ENCODE results near the gene MCTP1. TPM values are rescaled to one million over a fixed set of nuclear protein-coding genes. Genes with fewer than 3 reads are reported as not detected.

Gene MCTP1
- total RNA-seq, 1 donor from 2014 or later, result 3.7 TPM

DNA sequence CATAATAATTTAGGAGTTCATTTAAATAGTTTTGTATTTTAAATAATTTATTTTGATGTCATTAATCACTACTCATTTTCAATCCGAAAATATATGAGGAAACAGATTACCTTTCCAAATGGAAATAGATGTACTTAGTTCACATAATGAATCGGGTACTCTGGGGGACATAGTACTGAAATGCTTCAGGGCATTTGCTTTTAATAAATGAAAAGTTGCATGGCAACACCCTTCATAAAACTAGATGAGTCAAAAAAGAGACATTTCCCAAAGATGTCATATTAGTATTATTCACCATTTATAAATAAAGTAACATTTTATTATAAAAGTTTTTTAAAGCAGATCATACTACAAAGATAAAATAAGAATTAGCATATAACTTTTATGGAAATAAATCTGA, 177.8 kb downstream of the MCTP1 start:
- no peak overlapping the region for H2AFZ ChIP-seq (replicated peaks)
- no peak overlapping the region for H3K27ac Mint-ChIP-seq
- H3K36me3 ChIP-seq, result no peaks in the 10 kb centered on the region
- no peak overlapping the region for H3K4me2 ChIP-seq
- no peaks in the 10 kb centered on the region for H4K20me1 ChIP-seq (ENCODE audit: low read depth)
- no peaks in the 10 kb centered on the region for H3K79me2 ChIP-seq (ENCODE audit: low read depth)
- H3K27me3 Mint-ChIP-seq (ENCODE audit: insufficient read depth, low read depth), result no peaks in the 10 kb centered on the region
- H3F3A ChIP-seq (ENCODE audit: low read depth), result no peaks in the 10 kb centered on the region
- H3K4me1 Mint-ChIP-seq, result no peaks in the 10 kb centered on the region
- H3K9me3 Mint-ChIP-seq, result no peaks in the 10 kb centered on the region
- no peak overlapping the region for H3K4me3 Mint-ChIP-seq
- H3K27me3 ChIP-seq, result no peaks in the 10 kb centered on the region
- no peaks in the 10 kb centered on the region for H3K9me3 ChIP-seq (ENCODE audit: low read depth)
- DNase-seq (ENCODE audit: low spot score), result no peak
- no peak overlapping the region for H3K9ac ChIP-seq
- H3K27ac ChIP-seq, result no peak overlapping the region
- no peak overlapping the region for H3K4me3 ChIP-seq
- no peaks in the 10 kb centered on the region for H3K4me1 ChIP-seq
- TF ChIP-seq EZH2phosphoT487 (IDR thresholded peaks at IDR 0.05), result no peak
- TF ChIP-seq, protein P1, sequence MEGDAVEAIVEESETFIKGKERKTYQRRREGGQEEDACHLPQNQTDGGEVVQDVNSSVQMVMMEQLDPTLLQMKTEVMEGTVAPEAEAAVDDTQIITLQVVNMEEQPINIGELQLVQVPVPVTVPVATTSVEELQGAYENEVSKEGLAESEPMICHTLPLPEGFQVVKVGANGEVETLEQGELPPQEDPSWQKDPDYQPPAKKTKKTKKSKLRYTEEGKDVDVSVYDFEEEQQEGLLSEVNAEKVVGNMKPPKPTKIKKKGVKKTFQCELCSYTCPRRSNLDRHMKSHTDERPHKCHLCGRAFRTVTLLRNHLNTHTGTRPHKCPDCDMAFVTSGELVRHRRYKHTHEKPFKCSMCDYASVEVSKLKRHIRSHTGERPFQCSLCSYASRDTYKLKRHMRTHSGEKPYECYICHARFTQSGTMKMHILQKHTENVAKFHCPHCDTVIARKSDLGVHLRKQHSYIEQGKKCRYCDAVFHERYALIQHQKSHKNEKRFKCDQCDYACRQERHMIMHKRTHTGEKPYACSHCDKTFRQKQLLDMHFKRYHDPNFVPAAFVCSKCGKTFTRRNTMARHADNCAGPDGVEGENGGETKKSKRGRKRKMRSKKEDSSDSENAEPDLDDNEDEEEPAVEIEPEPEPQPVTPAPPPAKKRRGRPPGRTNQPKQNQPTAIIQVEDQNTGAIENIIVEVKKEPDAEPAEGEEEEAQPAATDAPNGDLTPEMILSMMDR (IDR thresholded peaks at IDR 0.05), result no peak
- TF ChIP-seq EZH2 (IDR thresholded peaks at IDR 0.05), result no peak
- H3K36me3 Mint-ChIP-seq, result no peaks in the 10 kb centered on the region

DNA sequence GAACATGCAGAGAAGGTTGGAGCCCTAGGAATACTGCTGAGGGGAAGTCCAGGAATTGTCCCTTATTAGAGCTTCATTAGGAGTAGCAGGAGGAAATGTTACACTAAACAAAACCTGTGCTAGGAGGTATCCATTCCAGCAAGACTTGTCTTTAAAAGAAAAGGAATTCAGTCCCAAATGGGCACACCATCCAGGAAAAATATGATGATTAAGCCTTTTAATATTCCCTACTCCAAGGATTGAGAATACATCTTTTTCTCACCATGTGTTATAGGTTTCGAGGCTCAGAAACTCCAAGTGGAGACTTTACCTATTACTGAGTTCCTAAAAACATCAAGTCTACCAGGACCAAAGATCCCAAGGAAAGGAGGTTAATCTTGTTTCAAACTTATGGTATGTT, 179.3 kb downstream of the MCTP1 start:
- no peak for DNase-seq (ENCODE audit: low spot score)
- Histone ChIP-seq H3K79me2 (ENCODE audit: low read depth) (no peaks in the 10 kb centered on the region), H3K36me3 (no peaks in the 10 kb centered on the region), H3K9ac (no peak overlapping the region), H2AFZ (replicated peaks) (no peak overlapping the region), H3F3A (ENCODE audit: low read depth) (no peaks in the 10 kb centered on the region), H3K4me2 (no peak overlapping the region), H3K9me3 (ENCODE audit: low read depth) (no peaks in the 10 kb centered on the region), H3K4me1 (no peaks in the 10 kb centered on the region), H3K27me3 (no peaks in the 10 kb centered on the region), H3K4me3 (no peak overlapping the region), H3K27ac (no peak overlapping the region), H4K20me1 (ENCODE audit: low read depth) (no peaks in the 10 kb centered on the region)
- Mint-ChIP-seq H3K27ac (no peak overlapping the region), H3K36me3 (no peaks in the 10 kb centered on the region), H3K9me3 (no peaks in the 10 kb centered on the region), H3K4me1 (peaks cover 7% of the 10 kb centered on the region), H3K4me3 (no peak overlapping the region), H3K27me3 (ENCODE audit: insufficient read depth, low read depth) (no peaks in the 10 kb centered on the region)
- no peak for TF ChIP-seq EZH2phosphoT487 (IDR thresholded peaks at IDR 0.05)
- TF ChIP-seq EZH2 (IDR thresholded peaks at IDR 0.05), result no peak
- TF ChIP-seq, protein P1 (IDR thresholded peaks at IDR 0.05), result no peak

DNA sequence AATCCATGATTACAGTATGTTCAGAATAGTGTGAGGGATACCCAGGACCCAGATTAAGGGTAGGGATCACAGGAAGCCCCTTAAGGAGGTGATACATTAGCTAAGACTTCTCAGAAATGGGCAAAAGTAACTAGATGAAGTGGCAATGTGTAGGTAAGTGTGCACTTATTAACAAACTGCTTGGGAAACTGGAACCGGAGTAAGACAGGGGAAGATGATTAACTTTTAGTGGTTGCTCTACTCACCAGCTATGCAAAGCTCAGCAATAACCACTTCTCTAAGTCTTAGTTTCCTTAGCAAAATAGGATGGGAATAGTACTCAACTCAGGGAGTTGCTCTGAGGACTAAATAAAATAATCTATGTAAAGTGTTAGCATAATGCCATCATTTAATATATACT, 182.2 kb downstream of the MCTP1 start:
- Histone ChIP-seq H3K4me3 (no peak overlapping the region), H3K4me2 (no peak overlapping the region), H3K36me3 (no peaks in the 10 kb centered on the region), H4K20me1 (ENCODE audit: low read depth) (no peaks in the 10 kb centered on the region), H2AFZ (replicated peaks) (no peak overlapping the region), H3K27me3 (no peaks in the 10 kb centered on the region), H3K79me2 (ENCODE audit: low read depth) (no peaks in the 10 kb centered on the region), H3K4me1 (no peaks in the 10 kb centered on the region), H3K9ac (no peak overlapping the region), H3F3A (ENCODE audit: low read depth) (no peaks in the 10 kb centered on the region), H3K27ac (no peak overlapping the region), H3K9me3 (ENCODE audit: low read depth) (no peaks in the 10 kb centered on the region)
- peaks cover 7% of the 10 kb centered on the region for H3K4me1 Mint-ChIP-seq
- no peaks in the 10 kb centered on the region for H3K27me3 Mint-ChIP-seq (ENCODE audit: insufficient read depth, low read depth)
- H3K4me3 Mint-ChIP-seq, result no peak overlapping the region
- DNase-seq (ENCODE audit: low spot score), result no peak
- peaks cover 3% of the 10 kb centered on the region for H3K9me3 Mint-ChIP-seq
- H3K27ac Mint-ChIP-seq, result no peak overlapping the region
- H3K36me3 Mint-ChIP-seq, result no peaks in the 10 kb centered on the region
- TF ChIP-seq, protein P1 (IDR thresholded peaks at IDR 0.05), result no peak
- TF ChIP-seq EZH2phosphoT487 (IDR thresholded peaks at IDR 0.05) (no peak), EZH2 (IDR thresholded peaks at IDR 0.05) (no peak)

Measured in neural progenitor cell (in vitro differentiated cells).